KMS-11 (cell line): ENCODE measurements around the gene ACOXL.

ENCODE experiments used
- H2AFZ ChIP-seq: fragments of 200-600 bp; sonication (generic); 2 replicates; pipeline ENCODE4 v1.6.1; 2016; ENCODE audit warnings: antibody characterized with exemption, mixed run types, low read depth
- H3K27ac ChIP-seq: fragments of 200-600 bp; sonication (generic); 2 replicates; pipeline ENCODE4 v1.6.1; 2016; ENCODE audit warnings: mild to moderate bottlenecking, mixed run types
- H3K27me3 ChIP-seq: fragments of 200-600 bp; sonication (generic); 2 replicates; pipeline ENCODE4 v1.6.1; 2017; ENCODE audit warnings: mild to moderate bottlenecking, low read depth, mixed run types, moderate library complexity; ENCODE audit not compliant: insufficient read depth
- H3K36me3 ChIP-seq: fragments of 200-600 bp; sonication (generic); 2 replicates; pipeline ENCODE4 v1.6.1; 2017; ENCODE audit warnings: mild to moderate bottlenecking, mixed run types; ENCODE audit not compliant: insufficient read depth
- H3K4me1 ChIP-seq: fragments of 200-600 bp; sonication (generic); 2 replicates; pipeline ENCODE4 v1.6.1; 2016; ENCODE audit warnings: mild to moderate bottlenecking, low read depth, mixed run types; ENCODE audit not compliant: poor library complexity, severe bottlenecking
- H3K4me2 ChIP-seq: fragments of 200-600 bp; sonication (generic); 2 replicates; pipeline ENCODE4 v1.7.0; 2016; ENCODE audit warnings: mild to moderate bottlenecking, mixed run types
- H3K4me3 ChIP-seq: fragments of 200-600 bp; sonication (generic); IDR thresholded peaks from 2 replicates; pipeline ENCODE4 v1.6.1; 2017; ENCODE audit warnings: low read depth, low read length, mixed read lengths; ENCODE audit not compliant: insufficient read depth
- H3K79me2 ChIP-seq: fragments of 200-600 bp; sonication (generic); 2 replicates; pipeline ENCODE4 v1.6.1; 2016; ENCODE audit warnings: low read depth, mixed run types; ENCODE audit not compliant: insufficient read depth
- H3K9ac ChIP-seq: fragments of 200-600 bp; sonication (generic); 2 replicates; pipeline ENCODE4 v1.6.1; 2016; ENCODE audit warnings: mild to moderate bottlenecking, mixed run types
- H4K20me1 ChIP-seq: fragments of 200-600 bp; sonication (generic); 2 replicates; pipeline ENCODE4 v1.6.1; 2016; ENCODE audit warnings: mild to moderate bottlenecking, mixed run types; ENCODE audit not compliant: insufficient read depth
- CTCF ChIP-seq: fragments of 200-600 bp; sonication (generic); conservative IDR thresholded peaks from 2 replicates; pipeline ENCODE4 v1.6.1; 2017; ENCODE audit warnings: low read depth, mild to moderate bottlenecking, antibody characterized with exemption, low read length, moderate library complexity, mixed read lengths

Gene ACOXL

GRCh38 chr2:110764931-110765330 lies 32.6 kb downstream of the ACOXL start:
- no peak for TF ChIP-seq CTCF
- Histone ChIP-seq H3K36me3 (no peaks in the 10 kb centered on the region), H4K20me1 (no peaks in the 10 kb centered on the region), H3K27me3 (no peaks in the 10 kb centered on the region), H2AFZ (no peak overlapping the region), H3K27ac (no peak overlapping the region), H3K4me1 (no peaks in the 10 kb centered on the region), H3K79me2 (peaks cover 82% of the 10 kb centered on the region), H3K4me3 (no peak overlapping the region), H3K4me2 (no peak overlapping the region), H3K9ac (no peak overlapping the region)

GRCh38 chr2:110766291-110766690 lies 33.9 kb downstream of the ACOXL start:
- no peaks in the 10 kb centered on the region for H3K36me3 ChIP-seq
- peaks cover 68% of the 10 kb centered on the region for H3K79me2 ChIP-seq
- no peak overlapping the region for H3K9ac ChIP-seq
- peaks cover under 1% of the 10 kb centered on the region for H3K4me1 ChIP-seq
- TF ChIP-seq CTCF, result no peak
- H3K27ac ChIP-seq, result no peak overlapping the region
- H2AFZ ChIP-seq, result no peak overlapping the region
- H3K4me3 ChIP-seq, result no peak overlapping the region
- no peak overlapping the region for H3K4me2 ChIP-seq
- H4K20me1 ChIP-seq, result no peaks in the 10 kb centered on the region
- H3K27me3 ChIP-seq, result no peaks in the 10 kb centered on the region

GRCh38 chr2:110768591-110768990 lies 36.2 kb downstream of the ACOXL start:
- Histone ChIP-seq H3K4me2 (no peak overlapping the region), H3K27ac (no peak overlapping the region), H3K4me1 (peaks cover 8% of the 10 kb centered on the region), H2AFZ (no peak overlapping the region), H3K27me3 (no peaks in the 10 kb centered on the region), H3K36me3 (no peaks in the 10 kb centered on the region), H4K20me1 (no peaks in the 10 kb centered on the region), H3K4me3 (no peak overlapping the region), H3K79me2 (peaks cover 45% of the 10 kb centered on the region), H3K9ac (no peak overlapping the region)
- TF ChIP-seq CTCF, result no peak

- H3K27me3 ChIP-seq, result no peaks in the 10 kb centered on the region
- no peak overlapping the region for H3K9ac ChIP-seq
- H3K4me1 ChIP-seq, result peaks cover 20% of the 10 kb centered on the region
- no peak overlapping the region for H3K27ac ChIP-seq
- no peak overlapping the region for H3K4me3 ChIP-seq
- peaks cover 36% of the 10 kb centered on the region for H3K79me2 ChIP-seq
- no peak overlapping the region for H2AFZ ChIP-seq
- TF ChIP-seq CTCF, result no peak
- no peak overlapping the region for H3K4me2 ChIP-seq
- H4K20me1 ChIP-seq, result no peaks in the 10 kb centered on the region
- no peaks in the 10 kb centered on the region for H3K36me3 ChIP-seq
Observed at GRCh38 chr2:110770404-110770958, 38.1 kb downstream of the ACOXL start.
